GM18502 (cell line): Measurements from ENCODE around the gene PDLIM5.

Source experiments
- ATAC-seq: cut with Tn5 transposase; IDR thresholded peaks from one replicate; pipeline ENCODE4 v1.9.1; 2021; ENCODE audit warnings: mild to moderate bottlenecking; ENCODE audit not compliant: unreplicated experiment, poor library complexity

PDLIM5 gene

DNA sequence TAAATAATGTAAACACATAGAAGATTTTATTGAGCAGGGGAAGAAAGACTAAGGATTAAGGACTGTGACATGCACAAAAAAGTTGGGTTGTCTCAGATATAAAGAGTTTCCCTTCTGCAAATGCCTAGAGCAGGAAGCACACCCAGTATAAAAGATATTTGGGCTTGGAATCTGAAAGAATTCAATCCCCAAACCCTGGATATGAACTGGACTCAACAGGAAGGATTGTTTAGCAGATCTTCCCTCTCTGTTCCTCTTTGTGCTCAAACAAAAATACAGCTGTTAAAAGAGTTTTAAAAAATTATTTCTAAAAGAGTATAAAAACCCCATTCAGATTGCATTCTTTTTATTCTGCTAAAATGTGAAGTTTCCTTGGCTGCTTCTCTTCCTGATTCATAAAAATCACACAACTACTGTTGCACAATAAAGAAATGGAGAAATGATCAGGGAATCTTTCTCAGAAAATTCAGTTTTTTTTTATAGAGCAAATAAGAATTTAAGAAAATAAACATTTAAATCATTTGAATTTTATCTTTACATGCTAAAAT, 71.4 kb downstream of the PDLIM5 start:
- no peak for ATAC-seq

DNA sequence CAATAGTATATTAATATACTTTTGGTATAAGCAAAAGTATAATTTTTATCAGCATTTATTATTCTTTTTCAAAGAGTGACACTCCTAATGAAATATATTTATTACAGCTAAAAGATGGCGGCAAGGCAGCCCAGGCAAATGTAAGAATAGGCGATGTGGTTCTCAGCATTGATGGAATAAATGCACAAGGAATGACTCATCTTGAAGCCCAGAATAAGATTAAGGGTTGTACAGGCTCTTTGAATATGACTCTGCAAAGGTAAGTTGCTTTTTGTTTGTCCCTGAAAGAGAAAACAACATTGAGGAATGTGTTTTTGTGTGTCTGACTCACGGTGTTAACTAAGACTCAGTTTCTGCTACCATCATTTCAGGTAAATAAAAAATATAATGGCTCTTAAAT, 71.9 kb downstream of the PDLIM5 start:
- ATAC-seq = no peak

DNA sequence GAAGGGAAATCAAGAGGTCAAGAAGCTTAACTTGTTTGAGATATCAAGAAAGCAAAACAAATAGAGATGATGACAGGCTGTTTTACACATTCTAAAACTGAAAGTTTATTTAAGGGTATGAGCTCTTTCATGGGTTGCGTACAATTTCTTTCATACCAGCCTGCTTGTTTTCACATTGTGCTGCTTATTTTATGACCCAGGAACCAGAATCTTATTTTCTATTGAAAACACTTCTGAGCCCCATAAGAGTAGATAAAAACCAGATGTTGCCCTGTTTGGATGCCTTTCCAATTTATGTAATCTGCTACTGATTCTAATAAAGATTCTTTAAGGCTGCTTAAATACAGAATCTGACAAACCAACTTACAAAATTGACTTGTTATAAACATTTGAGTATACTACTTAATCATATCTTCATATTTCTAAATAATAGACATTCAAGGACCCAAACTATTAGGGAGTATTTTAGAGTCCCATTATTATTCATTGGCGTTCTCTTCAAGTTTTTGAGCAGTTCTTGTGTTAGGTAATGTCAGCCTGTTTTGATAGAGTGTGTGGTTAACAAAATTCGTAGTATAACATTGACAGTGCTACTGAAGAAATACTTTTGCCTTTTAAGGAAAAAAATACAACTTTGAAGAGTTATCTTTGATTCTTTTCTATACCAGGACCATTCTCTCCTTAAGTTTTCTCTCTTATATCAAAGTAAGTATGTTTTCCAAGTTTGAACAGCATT, 74.4 kb downstream of the PDLIM5 start:
- peak; percentile 69 for ATAC-seq

DNA sequence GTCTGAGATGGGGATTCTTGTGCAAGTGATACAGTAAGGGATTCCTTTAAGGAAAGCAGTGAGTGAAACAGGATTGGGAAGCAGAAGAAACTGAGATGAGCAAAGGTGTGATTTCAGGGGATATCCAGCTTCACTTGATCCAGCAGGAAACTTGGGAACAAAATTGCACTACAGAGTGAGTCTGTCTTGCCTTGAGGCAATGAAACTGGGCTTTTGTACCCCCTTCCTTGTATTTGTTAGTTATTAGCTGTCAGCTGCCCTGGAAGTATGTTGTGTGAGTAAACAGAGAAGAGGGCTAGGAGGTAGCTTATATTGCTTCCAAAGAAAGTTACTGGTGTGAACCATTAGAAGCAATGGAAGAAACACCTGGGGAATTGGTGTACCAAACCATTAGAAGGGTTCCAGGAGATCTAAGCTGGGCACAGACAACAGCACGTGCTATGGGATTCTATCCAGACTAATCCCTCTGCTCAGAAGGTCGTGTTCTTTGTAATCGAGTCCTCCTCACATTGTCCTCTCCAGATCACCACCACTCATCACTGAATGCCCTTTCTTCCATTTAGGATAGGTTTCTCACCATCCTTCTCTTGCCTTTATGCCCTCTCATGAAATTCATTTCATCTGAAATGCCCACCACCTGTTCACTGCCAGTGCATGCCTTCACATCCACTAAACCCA, 76.0 kb downstream of the PDLIM5 start:
- no peak for ATAC-seq

DNA sequence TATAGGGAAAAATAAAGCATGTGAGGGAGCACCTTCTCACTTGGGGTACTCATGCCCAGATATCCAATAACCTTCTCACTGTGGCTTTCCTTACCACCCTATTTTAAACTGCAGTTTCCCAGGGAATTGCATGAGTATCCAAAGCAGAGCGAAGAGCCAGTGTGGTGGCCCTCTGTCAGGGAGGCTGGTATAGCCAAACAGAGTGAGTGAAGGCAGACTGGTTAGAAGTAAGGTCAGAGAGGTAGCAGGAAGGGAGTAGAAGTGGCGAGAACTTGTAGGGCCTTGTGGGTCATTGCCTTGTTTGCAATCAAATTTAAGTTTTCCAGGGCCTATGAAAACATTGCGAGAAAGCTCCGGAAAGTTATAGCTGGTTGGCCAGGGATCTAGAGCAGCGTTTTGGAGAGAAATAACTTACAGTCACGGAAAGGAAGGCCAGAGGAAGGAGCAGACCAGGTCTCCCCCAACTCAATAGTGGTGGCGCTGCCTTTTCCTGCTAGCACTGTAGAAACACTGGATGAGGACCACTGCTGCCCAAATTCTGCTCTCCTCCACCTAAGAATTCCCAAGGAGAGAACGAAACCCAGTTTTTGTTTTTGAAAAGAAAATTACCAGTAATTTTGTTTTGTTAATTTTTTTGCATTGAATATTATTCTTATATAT, 77.2 kb downstream of the PDLIM5 start:
- no peak for ATAC-seq

DNA sequence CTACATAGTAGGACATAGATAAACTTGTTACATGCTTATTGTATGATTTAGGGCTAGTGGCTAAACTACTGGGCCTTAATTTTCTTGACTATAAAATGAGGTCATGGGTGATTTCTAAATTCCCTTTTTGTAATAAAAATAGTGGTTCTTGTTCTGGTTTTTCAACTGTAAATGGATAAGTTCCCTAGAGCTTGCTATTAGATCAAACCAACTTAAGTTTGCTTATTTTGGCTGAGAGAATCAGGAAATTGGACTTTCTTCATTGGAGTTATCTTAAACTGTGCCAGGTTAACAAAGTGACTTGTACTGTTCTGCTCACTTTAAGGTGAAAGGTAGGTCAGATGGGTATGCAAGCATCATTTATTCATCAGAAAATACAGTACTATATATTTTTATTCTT, 78.3 kb downstream of the PDLIM5 start:
- ATAC-seq = no peak

DNA sequence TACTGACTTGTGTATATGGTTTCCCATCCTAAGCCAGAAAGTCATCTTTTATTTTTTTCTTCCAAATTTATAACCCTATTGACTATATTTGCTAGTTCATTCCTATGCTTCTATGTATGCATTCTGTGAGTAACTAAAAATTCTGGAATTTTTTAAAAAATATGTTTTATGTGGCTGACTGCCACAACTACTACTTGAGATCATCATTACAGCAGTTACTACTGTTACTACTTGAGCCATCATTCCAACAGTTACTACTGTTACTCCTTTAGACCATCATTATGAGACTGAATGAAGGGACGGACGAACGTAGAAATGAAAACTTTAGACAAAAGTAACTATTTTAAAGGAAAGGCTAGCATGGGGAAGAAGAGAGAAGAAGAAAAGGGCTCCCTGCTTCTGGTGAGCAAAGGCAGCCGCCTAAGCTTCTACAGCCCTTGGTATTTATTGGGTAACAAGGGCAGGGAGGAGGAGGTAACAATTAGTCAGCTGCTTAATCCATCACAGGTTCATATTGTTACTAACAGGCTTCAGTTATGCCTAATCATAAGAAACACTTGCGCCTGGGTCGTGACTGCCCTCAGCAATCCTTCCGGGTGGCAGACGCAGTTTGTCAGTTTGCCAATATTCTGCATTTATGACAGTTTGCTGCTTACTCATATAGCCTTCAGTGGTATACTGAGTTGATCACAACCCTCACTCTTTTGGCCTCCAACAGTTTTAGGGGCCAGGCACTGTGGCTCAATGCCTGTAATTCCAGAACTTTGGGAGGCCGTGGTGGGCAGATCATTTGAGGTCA, 80.4 kb downstream of the PDLIM5 start:
- ATAC-seq = no peak

DNA sequence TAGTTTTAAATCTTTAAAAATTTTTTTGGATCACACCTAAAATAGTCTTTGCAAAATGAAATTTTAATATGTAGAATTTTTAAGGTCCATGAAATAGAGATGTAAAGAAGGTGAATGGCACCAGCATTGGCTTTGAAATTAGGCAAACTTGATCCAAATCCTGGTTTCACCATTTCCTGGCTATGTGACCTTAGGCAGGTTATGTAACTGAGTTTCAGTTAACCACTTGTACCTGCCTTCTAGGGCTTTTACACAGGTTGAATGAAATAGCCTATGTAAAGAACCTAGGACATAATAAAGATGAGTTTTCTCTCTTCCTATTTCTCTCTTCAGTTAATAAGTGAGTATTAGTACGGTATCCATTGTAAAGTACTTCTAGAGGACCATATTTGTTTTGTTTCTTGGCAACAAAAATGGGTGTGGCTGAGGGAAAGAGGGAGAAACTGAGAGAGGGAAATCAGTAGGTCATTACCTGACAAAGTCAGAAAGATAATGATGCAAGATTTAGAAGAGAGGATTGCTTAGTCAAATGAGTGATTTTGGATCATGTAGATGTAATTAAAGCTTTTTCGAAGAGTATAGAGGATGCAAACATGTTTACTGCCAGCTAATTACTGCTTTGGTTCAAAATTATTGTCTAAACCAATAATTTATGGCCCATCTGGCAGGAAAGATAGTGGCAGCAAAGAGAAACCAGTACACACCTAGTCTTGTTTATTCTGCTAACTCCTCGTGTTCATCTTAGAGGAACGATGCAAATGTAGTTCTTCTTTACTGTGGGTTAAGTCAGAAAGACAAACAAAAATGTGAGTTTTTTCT, 81.9 kb downstream of the PDLIM5 start:
- peak; percentile 22 for ATAC-seq

DNA sequence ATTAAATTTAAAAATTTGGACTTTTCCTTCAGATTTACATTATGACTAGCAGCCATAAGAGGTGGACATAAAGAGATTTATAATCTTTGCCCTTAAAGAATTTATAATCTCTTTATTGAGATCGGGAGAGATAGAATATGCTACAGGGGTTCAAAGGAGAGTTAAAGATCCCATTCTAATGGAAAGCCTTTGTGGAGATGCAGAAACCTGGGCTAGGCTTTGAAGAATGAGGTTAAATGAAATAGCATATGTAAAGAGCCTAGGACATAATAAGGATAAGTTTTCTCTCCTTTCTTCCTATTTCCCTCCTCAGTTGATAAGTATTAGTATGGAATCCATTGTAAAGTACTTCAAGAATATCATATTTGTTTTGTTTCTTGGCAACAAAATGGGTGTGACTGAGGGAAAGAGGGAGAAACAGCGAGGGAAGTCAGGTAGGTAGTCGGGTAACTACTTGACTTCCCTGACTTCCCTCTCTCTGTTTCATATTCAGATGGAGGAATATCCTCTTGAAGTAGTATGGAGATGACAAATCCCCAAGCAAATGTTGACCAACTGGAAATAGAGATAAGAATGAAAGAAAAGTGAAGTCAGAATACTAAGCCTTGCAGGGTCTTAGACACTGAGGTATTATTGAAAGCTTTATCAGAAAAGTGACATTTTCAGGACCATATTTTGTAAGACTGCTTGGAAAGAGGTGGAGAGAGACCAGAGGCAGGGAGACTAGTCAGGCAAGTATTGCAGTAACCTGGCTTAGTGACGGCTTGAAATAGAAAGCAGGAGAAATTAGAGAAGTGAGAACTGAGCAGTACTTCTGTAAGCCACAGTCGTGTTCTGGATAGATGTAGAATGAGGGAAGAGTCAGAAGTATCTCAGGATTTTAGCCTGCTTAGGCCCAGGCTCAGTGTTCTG, 82.9 kb downstream of the PDLIM5 start:
- peak; percentile 95 for ATAC-seq

DNA sequence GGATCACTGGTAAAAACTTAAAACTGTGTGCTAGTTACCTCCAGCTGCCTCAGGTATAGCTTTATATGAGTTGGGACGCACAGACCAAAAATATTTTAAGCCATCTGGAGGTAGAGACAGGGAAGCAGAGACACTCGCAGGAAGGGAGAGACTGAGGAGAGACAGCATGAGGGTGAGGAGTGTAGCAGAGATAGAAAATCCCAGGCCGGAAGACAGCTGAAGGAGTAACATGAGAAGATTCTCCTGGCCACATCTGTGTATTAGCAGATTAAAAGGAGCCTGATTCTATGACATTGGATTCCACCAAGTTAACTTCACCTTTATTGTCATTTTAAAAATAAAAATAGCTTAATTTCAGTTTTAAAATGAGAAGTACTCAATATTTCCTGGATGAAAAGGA, 84.3 kb downstream of the PDLIM5 start:
- ATAC-seq = no peak

DNA sequence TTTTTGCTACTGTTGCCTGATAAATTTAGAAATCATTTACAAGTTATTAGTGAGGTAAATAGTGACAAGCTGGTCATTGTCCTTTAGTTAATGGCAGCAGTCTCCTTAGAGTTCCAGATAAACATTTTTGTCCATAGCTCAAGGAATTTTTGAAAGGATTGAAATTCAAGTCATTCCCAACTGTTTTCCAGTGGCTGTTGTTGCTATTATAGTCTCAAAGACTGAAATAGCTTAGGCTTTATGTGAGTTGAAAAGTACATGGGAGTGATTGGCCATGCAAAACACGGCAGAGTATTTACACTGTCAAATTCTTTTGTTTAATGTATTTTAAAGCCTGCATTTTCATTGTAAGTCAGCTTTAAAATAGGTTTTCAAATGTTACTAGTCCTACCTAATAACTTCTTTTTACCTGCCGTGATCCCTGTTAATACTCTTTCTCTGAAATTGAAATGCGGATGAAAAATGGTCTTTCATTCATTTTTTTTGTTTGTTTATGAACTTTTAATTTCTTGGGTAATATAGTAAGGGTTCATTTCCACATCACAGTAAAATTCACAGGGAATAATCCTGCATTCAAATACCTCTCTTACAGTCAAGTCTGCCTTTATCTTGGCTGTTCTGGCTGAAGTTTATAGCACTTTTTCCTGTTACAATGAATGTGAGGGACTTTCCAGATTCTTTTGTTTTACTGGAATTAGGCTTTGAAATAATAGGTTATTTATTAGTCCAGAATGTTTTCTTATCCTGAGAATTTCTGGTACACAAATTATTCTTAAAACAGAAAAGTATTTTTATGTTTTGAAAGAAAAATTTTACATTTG, 85.1 kb downstream of the PDLIM5 start:
- ATAC-seq = no peak

DNA sequence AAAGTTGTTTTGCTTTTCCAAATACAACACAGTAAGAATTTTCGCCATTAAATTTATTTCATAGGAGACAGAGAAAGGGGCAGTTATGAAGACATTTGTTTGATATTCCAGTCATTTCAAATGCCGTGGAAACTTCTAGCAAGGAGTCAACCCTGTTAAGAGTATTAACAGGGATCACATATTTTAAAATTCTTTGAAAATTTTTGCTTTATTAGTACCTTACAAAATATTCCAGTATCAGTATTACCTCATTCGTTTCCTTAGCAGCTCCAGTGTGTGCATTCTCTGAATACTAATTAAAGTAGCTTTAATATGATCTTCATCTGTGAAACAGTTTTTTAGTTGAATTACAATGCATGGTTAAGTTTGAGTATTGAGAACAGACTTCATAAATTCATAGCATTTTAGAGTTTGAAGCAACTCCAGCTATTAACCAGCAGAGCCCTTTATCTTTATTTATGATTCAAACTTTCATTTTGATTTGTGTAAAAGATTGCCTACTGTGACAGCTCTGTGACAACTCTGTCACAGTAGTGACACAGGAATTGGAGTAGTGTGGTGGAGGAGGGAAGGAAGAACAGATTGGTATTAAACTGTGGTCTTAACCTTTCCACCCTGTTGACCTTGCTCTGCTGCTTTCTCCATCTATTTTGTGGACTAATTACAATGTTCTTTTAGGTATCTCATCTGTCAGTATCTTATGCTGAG, 86.3 kb downstream of the PDLIM5 start:
- no peak for ATAC-seq

DNA sequence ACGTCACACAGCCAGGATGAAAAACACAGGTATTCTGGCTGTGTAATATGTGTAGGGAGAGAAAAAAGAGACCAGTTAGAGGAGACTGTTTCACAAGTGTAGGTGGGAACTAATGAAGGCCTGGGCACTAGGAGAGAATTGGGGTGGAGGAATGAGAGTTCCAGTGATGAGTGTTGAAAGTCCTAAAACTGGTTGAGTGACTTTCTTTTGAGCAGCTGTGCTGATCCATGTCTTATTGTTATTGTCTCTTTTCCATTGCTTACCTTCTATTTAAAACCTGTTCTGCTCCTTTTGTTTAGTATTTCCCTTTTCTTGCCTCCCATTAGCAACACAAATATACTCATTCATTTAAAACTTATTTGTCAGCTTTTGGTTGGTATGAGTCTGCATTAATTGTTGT, 88.7 kb downstream of the PDLIM5 start:
- ATAC-seq = no peak

DNA sequence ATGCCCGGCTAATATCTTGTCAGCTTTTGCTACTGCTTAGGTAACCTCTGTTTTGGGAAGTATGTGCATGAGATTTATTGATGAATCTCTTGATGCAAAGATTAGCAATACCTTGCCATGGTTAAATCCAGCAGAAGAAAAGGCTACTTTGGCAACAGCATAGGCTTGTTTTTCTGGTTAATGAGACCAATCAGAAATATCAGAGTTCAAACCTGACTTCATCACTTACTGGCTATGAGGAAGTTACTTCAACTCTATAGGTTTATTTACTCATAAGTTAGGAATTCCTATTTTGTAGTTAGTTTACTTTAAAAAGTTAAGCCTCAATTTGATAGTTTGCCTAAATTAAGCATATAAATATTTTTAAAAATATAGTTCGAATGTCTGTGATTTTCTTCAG, 93.1 kb downstream of the PDLIM5 start:
- ATAC-seq = no peak

DNA sequence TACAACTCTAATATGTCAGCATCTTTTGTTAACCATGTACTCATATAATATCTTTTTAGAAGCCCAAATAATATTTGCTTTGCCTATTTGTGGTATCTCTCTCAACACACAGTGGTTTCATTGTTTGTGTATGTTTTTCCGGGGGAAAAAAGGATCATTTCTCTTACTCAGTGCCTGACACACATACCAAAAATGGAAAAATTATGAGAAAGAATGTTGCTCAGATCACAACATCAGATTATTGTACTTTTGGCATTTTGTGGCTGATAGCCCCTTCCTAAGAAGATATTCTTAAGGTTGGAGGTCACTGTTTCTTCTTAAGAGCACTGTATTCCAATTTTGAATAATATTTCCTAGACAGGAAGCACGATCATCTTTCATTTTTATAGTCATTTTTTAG, 93.6 kb downstream of the PDLIM5 start:
- ATAC-seq = no peak

DNA sequence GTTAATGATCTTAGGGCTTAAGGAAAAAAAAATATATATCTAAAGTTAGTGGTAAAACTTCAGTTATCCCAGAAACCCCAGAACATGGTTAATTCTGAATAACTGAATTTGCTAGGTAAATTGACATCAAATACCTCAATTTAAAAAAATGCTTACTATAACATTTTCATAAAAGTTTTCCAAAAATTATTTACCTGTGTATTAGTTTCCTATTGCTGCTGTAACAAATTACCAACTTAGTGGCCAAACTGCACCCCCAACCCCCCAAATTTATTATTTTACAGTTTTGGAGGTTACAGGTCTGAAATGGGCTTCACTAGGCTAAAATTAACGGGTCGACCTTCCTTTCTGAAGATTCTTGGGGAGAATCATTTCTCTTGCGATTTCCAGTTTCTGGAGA, 95.2 kb downstream of the PDLIM5 start:
- no peak for ATAC-seq

DNA sequence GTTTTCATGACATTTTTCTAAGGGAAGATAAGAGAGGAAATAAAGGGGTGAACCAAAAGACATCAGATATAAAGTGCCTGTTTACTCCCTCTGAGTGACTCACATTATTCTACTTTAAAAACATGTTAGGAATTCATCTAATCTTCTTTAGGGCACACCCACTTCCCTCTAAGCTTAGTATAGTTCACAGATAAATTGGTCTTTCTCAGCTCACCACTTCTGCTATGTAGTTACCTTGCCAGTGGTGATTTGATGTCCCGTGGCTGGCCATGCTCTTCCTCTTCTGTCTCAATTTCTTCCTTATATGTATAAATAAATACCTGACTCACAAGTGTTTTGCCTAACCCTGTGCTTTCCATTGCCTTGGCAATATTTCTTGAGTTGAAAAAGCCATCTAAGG, 96.8 kb downstream of the PDLIM5 start:
- ATAC-seq = no peak
